IPS DF 6.9 (cell line): ENCODE measurements around the gene LYPD6B.

ENCODE experiments used
- DNase-seq: peaks from one replicate; pipeline ENCODE4 v3.0.0-alpha.2; 2013; ENCODE audit warnings: low read depth, low spot score
- H3K27ac ChIP-seq: one replicate; pipeline ENCODE4 v1.5.1; 2013; ENCODE audit warnings: low read length, control low read depth
- H3K27me3 ChIP-seq: 2 replicates; pipeline ENCODE4 v1.6.1; 2013; ENCODE audit warnings: mild to moderate bottlenecking, low read length; ENCODE audit not compliant: control insufficient read depth, insufficient read depth
- H3K36me3 ChIP-seq: 2 replicates; pipeline ENCODE4 v1.6.1; 2013; ENCODE audit warnings: low read length; ENCODE audit not compliant: control insufficient read depth, insufficient read depth
- H3K4me1 ChIP-seq: 2 replicates; pipeline ENCODE4 v1.6.1; 2013; ENCODE audit warnings: low read length; ENCODE audit not compliant: control insufficient read depth, insufficient read depth
- H3K4me3 ChIP-seq: 2 replicates; pipeline ENCODE4 v1.5.1; 2013; ENCODE audit warnings: mild to moderate bottlenecking, low read length
- H3K9me3 ChIP-seq: 2 replicates; pipeline ENCODE4 v1.6.1; 2013; ENCODE audit warnings: low read length, inconsistent platforms; ENCODE audit not compliant: control insufficient read depth, insufficient read depth
- WGBS: extraction: QIAGEN DNeasy Blood & Tissue Kit; methylation state at CpG from one replicate; pipeline ENCODE4 v1.1.7; 2013; ENCODE audit warnings: mixed read lengths, missing lambda C conversion rate; ENCODE audit not compliant: insufficient read length, insufficient coverage; 5-methylcytosine and 5-hydroxymethylcytosine counted together

LYPD6B gene

GRCh38 chr2:149156971-149157740, 118.7 kb downstream of the LYPD6B start:
- Histone ChIP-seq H3K4me1 (no peaks in the 10 kb centered on the region), H3K36me3 (no peaks in the 10 kb centered on the region), H3K9me3 (no peaks in the 10 kb centered on the region), H3K27ac (no peak overlapping the region), H3K27me3 (no peaks in the 10 kb centered on the region), H3K4me3 (no peak overlapping the region)
- no CpG with 5 or more reads among the region's 8 CpGs for WGBS
- no peak for DNase-seq

DNA sequence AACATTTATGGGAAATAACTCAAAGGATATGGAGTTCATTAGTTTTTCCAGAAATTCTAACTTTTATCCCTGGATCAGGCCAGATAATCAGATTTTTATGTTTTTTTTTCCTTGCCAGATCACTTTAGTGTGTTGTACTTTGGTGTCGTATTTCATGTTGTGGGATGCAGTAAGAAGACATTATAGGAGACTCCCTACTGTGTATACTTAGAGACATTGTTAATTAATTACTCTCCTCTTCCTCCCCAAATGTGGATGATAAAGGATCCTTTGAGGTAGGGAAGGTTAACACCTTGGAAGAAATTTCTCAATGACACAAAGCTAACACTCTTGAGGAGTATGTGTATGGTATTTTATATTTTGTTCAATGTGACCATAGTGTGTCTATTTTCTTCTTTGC, 120.5 kb downstream of the LYPD6B start:
- no peaks in the 10 kb centered on the region for H3K9me3 ChIP-seq
- H3K27me3 ChIP-seq = no peaks in the 10 kb centered on the region
- DNase-seq = no peak
- no peaks in the 10 kb centered on the region for H3K4me1 ChIP-seq
- no peak overlapping the region for H3K27ac ChIP-seq
- H3K4me3 ChIP-seq = no peak overlapping the region
- H3K36me3 ChIP-seq = no peaks in the 10 kb centered on the region
- no CpG with 5 or more reads among the region's 1 CpG for WGBS

DNA sequence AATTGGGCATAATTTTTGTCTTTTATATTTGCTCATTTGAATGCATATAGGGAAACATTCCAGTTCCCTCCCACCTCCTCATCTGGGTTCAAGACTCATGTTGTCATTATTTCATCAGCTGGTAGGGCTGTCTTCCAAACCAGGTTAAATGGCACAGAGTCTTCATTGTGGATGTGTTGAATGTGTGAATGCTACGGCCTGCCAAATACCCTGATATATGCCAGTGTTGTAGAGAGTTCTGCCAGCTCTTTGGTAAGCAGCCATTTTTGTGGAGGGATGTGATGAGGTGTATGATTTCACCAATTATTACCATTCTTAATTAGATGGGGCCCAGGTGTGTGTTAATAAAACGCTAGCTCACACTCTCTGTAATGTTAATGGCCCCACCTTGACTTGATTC, 121.7 kb downstream of the LYPD6B start:
- Histone ChIP-seq H3K9me3 (no peaks in the 10 kb centered on the region), H3K4me3 (no peak overlapping the region), H3K4me1 (no peaks in the 10 kb centered on the region), H3K27me3 (no peaks in the 10 kb centered on the region), H3K27ac (no peak overlapping the region), H3K36me3 (no peaks in the 10 kb centered on the region)
- no CpG with 5 or more reads among the region's 2 CpGs for WGBS
- DNase-seq = no peak

GRCh38 chr2:149160701-149161217, 122.3 kb downstream of the LYPD6B start:
- H3K27ac ChIP-seq = no peak overlapping the region
- WGBS = no CpG with 5 or more reads among the region's 8 CpGs
- H3K27me3 ChIP-seq = no peaks in the 10 kb centered on the region
- H3K4me1 ChIP-seq = no peaks in the 10 kb centered on the region
- no peak for DNase-seq
- H3K4me3 ChIP-seq = no peak overlapping the region
- no peaks in the 10 kb centered on the region for H3K9me3 ChIP-seq
- H3K36me3 ChIP-seq = no peaks in the 10 kb centered on the region

DNA sequence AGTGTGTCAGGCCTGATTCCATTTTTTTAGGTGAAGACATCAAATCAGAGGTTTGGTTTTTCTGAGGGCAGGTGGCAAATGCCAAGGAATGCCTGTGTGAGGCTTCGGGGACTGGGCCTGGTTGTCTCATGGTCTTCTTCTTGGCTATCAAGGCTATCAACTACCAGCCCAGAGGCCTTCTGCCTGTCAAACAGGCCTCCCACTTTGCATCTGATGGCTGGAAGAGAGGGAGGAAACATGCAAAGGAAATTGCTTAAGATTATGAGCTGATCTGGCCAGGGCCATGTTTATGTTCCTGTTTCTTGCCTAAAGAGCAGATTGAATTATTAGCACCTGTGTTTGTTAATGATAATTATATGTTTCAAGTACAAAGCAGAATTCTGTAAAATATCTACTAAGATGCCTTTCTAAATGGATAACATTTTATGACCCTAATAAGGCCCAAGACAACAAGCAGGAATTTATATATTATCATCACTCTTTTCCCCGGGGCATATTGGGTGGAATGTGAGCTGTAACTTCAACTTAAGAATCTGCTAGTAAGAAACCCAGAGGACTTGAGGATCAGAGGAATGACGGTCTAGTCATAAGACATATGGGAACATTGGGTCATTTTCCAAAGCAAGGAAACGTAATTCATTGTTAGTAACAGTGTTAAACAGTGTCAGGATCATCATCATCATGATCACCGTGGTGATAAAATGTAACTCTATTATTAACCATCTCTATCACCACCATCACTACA, 123.2 kb downstream of the LYPD6B start:
- no peaks in the 10 kb centered on the region for H3K9me3 ChIP-seq
- no peaks in the 10 kb centered on the region for H3K4me1 ChIP-seq
- H3K4me3 ChIP-seq = no peak overlapping the region
- WGBS = no CpG with 5 or more reads among the region's 5 CpGs
- no peaks in the 10 kb centered on the region for H3K36me3 ChIP-seq
- H3K27me3 ChIP-seq = no peaks in the 10 kb centered on the region
- DNase-seq = no peak
- no peak overlapping the region for H3K27ac ChIP-seq

DNA sequence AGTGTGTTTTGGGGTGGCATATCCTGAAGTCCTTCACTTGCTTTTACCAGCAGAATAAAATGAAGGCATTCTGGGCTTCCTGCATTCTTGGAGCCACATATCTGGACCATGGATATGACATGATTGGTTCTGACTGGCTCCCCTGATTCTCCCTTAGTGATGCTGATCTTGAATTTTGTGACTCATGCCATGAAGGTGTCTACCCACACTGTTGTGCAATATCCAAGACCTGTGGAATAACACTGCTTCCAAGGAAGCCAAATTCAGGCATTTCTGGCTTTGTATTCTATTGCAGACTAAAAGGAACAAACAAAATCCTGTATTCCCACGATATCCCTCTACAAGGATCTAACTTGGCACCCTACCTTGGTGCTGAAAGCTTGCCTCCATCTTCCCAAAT, 125.8 kb downstream of the LYPD6B start:
- no peaks in the 10 kb centered on the region for H3K9me3 ChIP-seq
- no peak for DNase-seq
- H3K27me3 ChIP-seq = no peaks in the 10 kb centered on the region
- no peaks in the 10 kb centered on the region for H3K36me3 ChIP-seq
- no peak overlapping the region for H3K27ac ChIP-seq
- H3K4me1 ChIP-seq = no peaks in the 10 kb centered on the region
- WGBS = no CpG with 5 or more reads among the region's 1 CpG
- no peak overlapping the region for H3K4me3 ChIP-seq

GRCh38 chr2:149164827-149165226, 126.3 kb downstream of the LYPD6B start:
- no peaks in the 10 kb centered on the region for H3K36me3 ChIP-seq
- no peak for DNase-seq
- H3K4me1 ChIP-seq = no peaks in the 10 kb centered on the region
- H3K9me3 ChIP-seq = no peaks in the 10 kb centered on the region
- H3K27ac ChIP-seq = no peak overlapping the region
- no peaks in the 10 kb centered on the region for H3K27me3 ChIP-seq
- no peak overlapping the region for H3K4me3 ChIP-seq

DNA sequence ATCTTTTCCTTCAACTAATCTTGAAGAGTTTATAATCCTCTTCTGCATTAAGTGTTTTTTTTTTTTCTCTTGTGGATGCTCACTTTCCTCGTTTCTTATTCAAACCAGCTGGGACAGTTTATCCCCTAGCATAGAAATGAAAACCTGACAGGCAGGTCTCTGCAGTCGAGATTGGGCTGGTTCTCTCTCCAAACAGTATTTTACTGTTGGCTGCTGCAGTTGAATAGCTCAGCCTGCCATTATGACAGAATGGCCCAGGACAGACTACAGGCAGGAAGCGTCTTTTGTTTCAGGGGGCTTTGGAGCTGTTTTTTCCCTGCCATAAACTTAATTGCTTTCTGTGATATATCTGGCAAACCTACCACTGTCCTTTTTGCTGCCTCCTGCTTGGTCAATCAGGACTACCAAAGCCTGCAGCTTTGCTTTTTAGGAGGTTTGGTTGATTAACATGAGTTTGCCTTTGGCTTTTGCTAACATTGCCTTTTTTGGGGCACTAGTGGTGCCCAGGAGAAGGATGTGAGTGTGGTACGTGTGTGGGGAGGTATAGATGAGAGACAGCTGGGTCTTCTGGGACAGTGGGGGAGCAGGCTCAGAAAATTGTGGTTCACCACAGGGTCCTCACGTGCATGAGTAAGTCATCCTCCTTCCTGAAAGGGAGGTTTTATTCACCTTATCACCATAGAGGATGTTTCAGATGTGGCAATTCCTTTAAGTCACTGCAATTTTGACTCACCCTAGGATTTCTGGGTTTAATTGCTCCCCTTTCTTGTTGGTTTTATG, 128.7 kb downstream of the LYPD6B start:
- no peaks in the 10 kb centered on the region for H3K36me3 ChIP-seq
- no peak overlapping the region for H3K4me3 ChIP-seq
- no peak for DNase-seq
- H3K27ac ChIP-seq = no peak overlapping the region
- H3K27me3 ChIP-seq = no peaks in the 10 kb centered on the region
- H3K9me3 ChIP-seq = no peaks in the 10 kb centered on the region
- no peaks in the 10 kb centered on the region for H3K4me1 ChIP-seq
- WGBS = no CpG with 5 or more reads among the region's 5 CpGs

DNA sequence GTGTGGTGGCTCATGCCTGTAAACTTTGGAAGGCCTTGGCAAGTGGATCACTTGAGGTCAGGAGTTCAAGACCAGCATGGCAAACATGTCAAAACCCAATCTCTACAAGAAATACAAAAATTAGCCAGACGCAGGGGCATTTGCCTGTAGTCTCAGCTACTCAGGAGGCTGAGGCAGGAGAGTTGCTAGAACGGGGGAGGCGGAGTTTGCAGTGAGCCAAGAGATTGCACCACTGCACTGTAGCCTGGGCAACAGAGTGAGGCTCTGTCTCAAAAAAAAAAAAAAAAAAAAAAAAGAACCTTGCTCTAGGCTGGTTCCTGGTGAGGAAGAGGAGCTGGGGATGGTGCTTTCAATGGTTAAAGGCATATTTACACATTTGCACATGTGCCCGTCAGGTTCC, 129.4 kb downstream of the LYPD6B start:
- no peaks in the 10 kb centered on the region for H3K4me1 ChIP-seq
- DNase-seq = no peak
- no peaks in the 10 kb centered on the region for H3K27me3 ChIP-seq
- no peaks in the 10 kb centered on the region for H3K9me3 ChIP-seq
- no peak overlapping the region for H3K4me3 ChIP-seq
- no CpG with 5 or more reads among the region's 4 CpGs for WGBS
- no peaks in the 10 kb centered on the region for H3K36me3 ChIP-seq
- H3K27ac ChIP-seq = no peak overlapping the region

DNA sequence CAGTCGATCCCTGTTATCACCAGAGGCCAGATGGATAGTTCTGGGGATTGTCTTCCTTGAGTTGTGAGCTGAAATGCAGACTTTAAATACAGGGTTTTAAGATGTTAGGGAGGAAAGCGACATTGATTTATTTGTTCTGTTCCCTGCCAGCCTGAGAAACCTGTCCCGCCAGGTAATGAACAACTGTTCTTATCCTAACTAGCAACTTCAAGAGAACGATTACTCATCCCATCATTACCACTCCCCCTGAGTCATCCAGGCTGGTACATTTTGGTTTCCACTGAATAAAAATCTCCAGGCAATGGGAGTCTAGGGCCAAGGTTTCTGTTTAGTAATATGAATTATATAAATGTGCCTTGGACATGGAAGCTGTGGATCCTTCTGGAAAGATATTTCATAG, 131.2 kb downstream of the LYPD6B start:
- no CpG with 5 or more reads among the region's 4 CpGs for WGBS
- Histone ChIP-seq H3K36me3 (no peaks in the 10 kb centered on the region), H3K27me3 (no peaks in the 10 kb centered on the region), H3K4me3 (no peak overlapping the region), H3K27ac (no peak overlapping the region), H3K9me3 (no peaks in the 10 kb centered on the region), H3K4me1 (no peaks in the 10 kb centered on the region)
- DNase-seq = no peak
